K562 (cell line): Measurements from ENCODE around the gene LRRC14B. TPM values are rescaled to one million over a fixed set of nuclear protein-coding genes. Genes with fewer than 3 reads are reported as not detected.
A peak's percentile ranks its signal among the peaks of the same experiment; 100 is the strongest.

ENCODE experiments used
- ADNP ChIP-seq: fragments of 200-800 bp; sonication (Bioruptor generic); IDR thresholded peaks from 2 replicates; pipeline ENCODE4 v1.6.1; 2016; ENCODE audit warnings: missing genetic modification characterization, missing compliant biosample characterization
- ARID1B ChIP-seq: fragments of 450-650 bp; IDR thresholded peaks from 2 replicates; pipeline ENCODE4 v1.6.1; 2016; ENCODE audit warnings: antibody characterized with exemption, mild to moderate bottlenecking, inconsistent platforms
- ATF1 ChIP-seq, 2 experiments: fragments of 450-650 bp in 1 of 2; IDR thresholded peaks; 2 replicates each; pipeline ENCODE4 v1.6.1; 2016; ENCODE audit warnings: missing compliant biosample characterization in 1 of 2, missing genetic modification characterization in 1 of 2
- CBFA2T3 ChIP-seq: fragments of 450-650 bp; IDR thresholded peaks from 2 replicates; pipeline ENCODE4 v1.6.1; 2017
- CREM ChIP-seq: IDR thresholded peaks from 2 replicates; pipeline ENCODE4 v1.6.1; 2014; ENCODE audit warnings: antibody characterized with exemption, low read depth
- CXXC5 ChIP-seq: fragments of 250-450 bp; sonication (Bioruptor Pico); IDR thresholded peaks from 2 replicates; pipeline ENCODE4 v1.8.0; 2022; ENCODE audit warnings: inconsistent platforms, mild to moderate bottlenecking, moderate library complexity
- EHMT2 ChIP-seq: fragments of 450-650 bp; IDR thresholded peaks from 2 replicates; pipeline ENCODE4 v1.6.1; 2018; ENCODE audit warnings: antibody characterized with exemption
- HDGF ChIP-seq: fragments of 450-650 bp; IDR thresholded peaks from 2 replicates; pipeline ENCODE4 v1.6.1; 2016
- JUND ChIP-seq, 2 experiments: IDR thresholded peaks; 2 replicates in 1 of 2; 3 replicates in 1 of 2; pipeline ENCODE4 v1.6.1; 2011; ENCODE audit warnings: borderline replicate concordance in 2 of 2, low read depth in 2 of 2, low read length in 2 of 2, improper control_type of control experiment in 1 of 2, missing biosample characterization in 1 of 2, missing genetic modification characterization in 1 of 2, missing genetic modification reagents in 1 of 2
- MECOM ChIP-seq: fragments of 250-450 bp; sonication (Bioruptor Pico); IDR thresholded peaks from 2 replicates; pipeline ENCODE4 v1.8.0; 2022; ENCODE audit warnings: inconsistent platforms
- MEF2A ChIP-seq: IDR thresholded peaks from 2 replicates; pipeline ENCODE4 v1.6.1; 2011; ENCODE audit warnings: low read depth, mild to moderate bottlenecking, low read length, moderate library complexity; ENCODE audit not compliant: control insufficient read depth
- MEF2D ChIP-seq: conservative IDR thresholded peaks from 2 replicates; pipeline ENCODE4 v1.6.1; 2016; ENCODE audit warnings: low read depth, missing genetic modification characterization, missing compliant biosample characterization
- NR2C1 ChIP-seq, 2 experiments: fragments of 450-650 bp; IDR thresholded peaks; 2 replicates each; pipeline ENCODE4 v1.6.1; 2017; ENCODE audit warnings: mild to moderate bottlenecking in 2 of 2, antibody characterized with exemption in 1 of 2, inconsistent platforms in 1 of 2, missing compliant biosample characterization in 1 of 2, missing genetic modification characterization in 1 of 2
- PYGO2 ChIP-seq: fragments of 450-650 bp; IDR thresholded peaks from 2 replicates; pipeline ENCODE4 v1.6.1; 2016; ENCODE audit warnings: mild to moderate bottlenecking, missing genetic modification characterization, moderate library complexity, missing compliant biosample characterization
- RB1 ChIP-seq: fragments of 450-650 bp; IDR thresholded peaks from 2 replicates; pipeline ENCODE4 v1.6.1; 2017; ENCODE audit warnings: low read depth, mild to moderate bottlenecking
- SIRT6 ChIP-seq: IDR thresholded peaks from one replicate; pipeline ENCODE4 v1.6.1; 2012; ENCODE audit warnings: low read depth, mild to moderate bottlenecking, control low read depth, inconsistent platforms, low read length, moderate library complexity
- STAT5B ChIP-seq: fragments of 250-450 bp; sonication (Bioruptor Pico); IDR thresholded peaks from 2 replicates; pipeline ENCODE4 v1.8.0; 2021; ENCODE audit warnings: mild to moderate bottlenecking, inconsistent platforms
- TGIF2 ChIP-seq: sonication (generic); formaldehyde crosslinking; IDR thresholded peaks from 2 replicates; pipeline ENCODE4 v1.8.1; 2022; ENCODE audit warnings: mild to moderate bottlenecking, missing genetic modification reagents, moderate library complexity
- TRIM28 ChIP-seq: fragments of 450-650 bp; IDR thresholded peaks from 2 replicates; pipeline ENCODE4 v1.6.1; 2017
- ZC3H4 ChIP-seq: sonication (generic); formaldehyde crosslinking; IDR thresholded peaks from 2 replicates; pipeline ENCODE4 v1.9.0; 2021; ENCODE audit warnings: missing genetic modification reagents, borderline replicate concordance
- ZSCAN32 ChIP-seq: fragments of 450-650 bp; formaldehyde crosslinking; IDR thresholded peaks from 2 replicates; pipeline ENCODE4 v1.4.0; 2020; ENCODE audit warnings: mild to moderate bottlenecking, moderate library complexity
- polyA plus RNA-seq, 8 experiments: library from polyadenylated mRNA; depleted of rRNA in 4 of 8; stranded (reverse) in 5 of 8; unstranded in 3 of 8; fragments of >200 nt; fragmentation: Nextera tagmentation in 2 of 8; fragmentation: Illumina TruSeq in 1 of 8; extraction: Ambion mirVana in 2 of 8; extraction: Trizol in 1 of 8; gene quantifications; 2 replicates each; pipeline versions ENCODE4 v1.2.1 to v1.2.3, GENCODE V29; 2011 to 2014; ENCODE audit warnings: inconsistent platforms in 1 of 8, missing spikeins in 1 of 8
- total RNA-seq, 7 experiments: library from RNA; depleted of rRNA in 6 of 7; stranded (reverse); fragments of >200 nt in 6 of 7; fragmentation: Illumina TruSeq in 2 of 7; extraction: Trizol in 2 of 7; gene quantifications; 2 replicates each; pipeline versions ENCODE4 v1.2.1 to v1.2.3, GENCODE V29; 2011 to 2021; ENCODE audit warnings: low replicate concordance in 1 of 7
- TF ChIP-seq, protein P1 (sequence below): fragments of 450-650 bp; IDR thresholded peaks from 2 replicates; pipeline ENCODE4 v1.6.1; 2018; ENCODE audit not compliant: partially characterized antibody
- TF ChIP-seq, protein P2 (sequence below): sonication (generic); IDR thresholded peaks from 2 replicates; pipeline ENCODE4 v1.6.1; 2016
- TF ChIP-seq, protein P3 (sequence below): sonication (generic); formaldehyde crosslinking; IDR thresholded peaks from 2 replicates; pipeline ENCODE4 v1.8.0; 2022; ENCODE audit warnings: mild to moderate bottlenecking, low read depth, missing genetic modification reagents

LRRC14B gene
- total and polyA plus RNA-seq, 9 of the 15 experiments (the other 6 are each of a cell fraction or from before 2014, with no cell fraction given) = not detected

DNA sequence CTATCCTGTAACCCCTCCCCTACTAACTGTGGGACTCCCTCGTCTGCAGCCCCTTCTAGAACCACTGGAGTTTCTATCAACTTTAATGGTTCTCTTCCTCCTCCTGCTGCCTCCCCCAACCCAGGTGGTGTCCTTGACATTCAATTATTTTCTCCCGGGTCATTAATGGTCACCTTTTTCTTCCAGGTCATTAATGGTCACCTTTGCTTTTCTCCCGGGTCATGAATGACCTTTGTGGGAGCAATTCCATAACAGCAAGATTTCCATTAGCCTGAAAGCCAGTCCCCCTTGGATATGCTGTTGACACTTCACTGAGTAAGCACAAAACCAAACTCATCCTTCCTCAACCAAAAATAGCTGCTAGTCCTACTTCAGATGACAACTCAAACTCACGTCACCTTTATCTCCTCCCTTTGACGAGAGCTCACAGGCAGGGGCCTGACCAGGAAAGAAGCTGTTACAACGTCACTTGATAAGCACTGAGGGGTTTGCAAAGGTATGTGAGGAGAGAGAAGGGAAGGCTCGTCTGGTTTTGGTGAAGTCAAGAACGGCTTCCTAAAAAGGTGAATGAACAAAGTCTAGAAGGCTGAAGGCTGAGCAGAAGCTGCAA, 15.7 kb downstream of the LRRC14B start (continued):
- TF ChIP-seq NR2C1 (IDR thresholded peaks at IDR 0.05) (no peak; the same call in 1 of the 2 replicates), NR2C1 (tag; IDR thresholded peaks at IDR 0.05) (peak; percentile 63; the same call in 1 of the 2 replicates), ATF1 (CRISPR knock-in tag; IDR thresholded peaks at IDR 0.05) (no peak), ATF1 (tag; IDR thresholded peaks at IDR 0.05) (peak; percentile 78), TGIF2 (CRISPR knock-in tag) (no peak), RB1 (no peak), SIRT6 (no peak), MEF2A (peak; percentile 93; the same call in 1 of the 2 replicates), CREM (peak; percentile 88), CXXC5 (CRISPR knock-in tag) (peak; percentile 17; the same call in 1 of the 2 replicates), MECOM (CRISPR knock-in tag) (no peak), HDGF (no peak), MEF2D (peak; percentile 86), PYGO2 (tag) (no peak), ARID1B (peak; percentile 37; the same call in 1 of the 2 replicates), ZC3H4 (CRISPR knock-in tag) (no peak), STAT5B (CRISPR knock-in tag) (no peak), ADNP (tag) (no peak), JUND (IDR thresholded peaks at IDR 0.05; ENCODE audit: borderline replicate concordance, low read depth, low read length) (peak; percentile 49; the same call in 1 of the 2 replicates), JUND (tag; IDR thresholded peaks at IDR 0.05; ENCODE audit: borderline replicate concordance, low read depth, low read length) (peak; percentile 45; the same call in 1 of the 3 replicates), EHMT2 (0 out of 2 replicates have a peak, but pooled peaks have one; percentile 32), CBFA2T3 (peak; percentile 13; the same call in 1 of the 2 replicates), TRIM28 (no peak), ZSCAN32 (CRISPR knock-in tag) (no peak)
- TF ChIP-seq, protein P1, sequence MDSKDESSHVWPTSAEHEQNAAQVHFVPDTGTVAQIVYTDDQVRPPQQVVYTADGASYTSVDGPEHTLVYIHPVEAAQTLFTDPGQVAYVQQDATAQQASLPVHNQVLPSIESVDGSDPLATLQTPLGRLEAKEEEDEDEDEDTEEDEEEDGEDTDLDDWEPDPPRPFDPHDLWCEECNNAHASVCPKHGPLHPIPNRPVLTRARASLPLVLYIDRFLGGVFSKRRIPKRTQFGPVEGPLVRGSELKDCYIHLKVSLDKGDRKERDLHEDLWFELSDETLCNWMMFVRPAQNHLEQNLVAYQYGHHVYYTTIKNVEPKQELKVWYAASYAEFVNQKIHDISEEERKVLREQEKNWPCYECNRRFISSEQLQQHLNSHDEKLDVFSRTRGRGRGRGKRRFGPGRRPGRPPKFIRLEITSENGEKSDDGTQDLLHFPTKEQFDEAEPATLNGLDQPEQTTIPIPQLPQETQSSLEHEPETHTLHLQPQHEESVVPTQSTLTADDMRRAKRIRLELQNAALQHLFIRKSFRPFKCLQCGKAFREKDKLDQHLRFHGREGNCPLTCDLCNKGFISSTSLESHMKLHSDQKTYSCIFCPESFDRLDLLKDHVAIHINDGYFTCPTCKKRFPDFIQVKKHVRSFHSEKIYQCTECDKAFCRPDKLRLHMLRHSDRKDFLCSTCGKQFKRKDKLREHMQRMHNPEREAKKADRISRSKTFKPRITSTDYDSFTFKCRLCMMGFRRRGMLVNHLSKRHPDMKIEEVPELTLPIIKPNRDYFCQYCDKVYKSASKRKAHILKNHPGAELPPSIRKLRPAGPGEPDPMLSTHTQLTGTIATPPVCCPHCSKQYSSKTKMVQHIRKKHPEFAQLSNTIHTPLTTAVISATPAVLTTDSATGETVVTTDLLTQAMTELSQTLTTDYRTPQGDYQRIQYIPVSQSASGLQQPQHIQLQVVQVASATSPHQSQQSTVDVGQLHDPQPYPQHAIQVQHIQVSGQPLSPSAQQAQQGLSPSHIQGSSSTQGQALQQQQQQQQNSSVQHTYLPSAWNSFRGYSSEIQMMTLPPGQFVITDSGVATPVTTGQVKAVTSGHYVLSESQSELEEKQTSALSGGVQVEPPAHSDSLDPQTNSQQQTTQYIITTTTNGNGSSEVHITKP = peak; percentile 5
- TF ChIP-seq, protein P2, sequence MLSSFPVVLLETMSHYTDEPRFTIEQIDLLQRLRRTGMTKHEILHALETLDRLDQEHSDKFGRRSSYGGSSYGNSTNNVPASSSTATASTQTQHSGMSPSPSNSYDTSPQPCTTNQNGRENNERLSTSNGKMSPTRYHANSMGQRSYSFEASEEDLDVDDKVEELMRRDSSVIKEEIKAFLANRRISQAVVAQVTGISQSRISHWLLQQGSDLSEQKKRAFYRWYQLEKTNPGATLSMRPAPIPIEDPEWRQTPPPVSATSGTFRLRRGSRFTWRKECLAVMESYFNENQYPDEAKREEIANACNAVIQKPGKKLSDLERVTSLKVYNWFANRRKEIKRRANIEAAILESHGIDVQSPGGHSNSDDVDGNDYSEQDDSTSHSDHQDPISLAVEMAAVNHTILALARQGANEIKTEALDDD = peak; percentile 87; the same call in 1 of the 2 replicates
- TF ChIP-seq, protein P3, sequence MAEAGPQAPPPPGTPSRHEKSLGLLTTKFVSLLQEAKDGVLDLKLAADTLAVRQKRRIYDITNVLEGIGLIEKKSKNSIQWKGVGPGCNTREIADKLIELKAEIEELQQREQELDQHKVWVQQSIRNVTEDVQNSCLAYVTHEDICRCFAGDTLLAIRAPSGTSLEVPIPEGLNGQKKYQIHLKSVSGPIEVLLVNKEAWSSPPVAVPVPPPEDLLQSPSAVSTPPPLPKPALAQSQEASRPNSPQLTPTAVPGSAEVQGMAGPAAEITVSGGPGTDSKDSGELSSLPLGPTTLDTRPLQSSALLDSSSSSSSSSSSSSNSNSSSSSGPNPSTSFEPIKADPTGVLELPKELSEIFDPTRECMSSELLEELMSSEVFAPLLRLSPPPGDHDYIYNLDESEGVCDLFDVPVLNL = no peak
